GM19463 (cell line): ENCODE results near the gene EVA1A.
"Not testable (repeated sequence)": the region's sequence is repeated elsewhere in the genome, so short reads cannot be mapped to it uniquely, and the experiment has no call there.

Experiments
- ATAC-seq: cut with Tn5 transposase; IDR thresholded peaks from one replicate; pipeline ENCODE4 v1.9.1; 2021; ENCODE audit warnings: mild to moderate bottlenecking, moderate library complexity; ENCODE audit not compliant: unreplicated experiment

The EVA1A gene

DNA sequence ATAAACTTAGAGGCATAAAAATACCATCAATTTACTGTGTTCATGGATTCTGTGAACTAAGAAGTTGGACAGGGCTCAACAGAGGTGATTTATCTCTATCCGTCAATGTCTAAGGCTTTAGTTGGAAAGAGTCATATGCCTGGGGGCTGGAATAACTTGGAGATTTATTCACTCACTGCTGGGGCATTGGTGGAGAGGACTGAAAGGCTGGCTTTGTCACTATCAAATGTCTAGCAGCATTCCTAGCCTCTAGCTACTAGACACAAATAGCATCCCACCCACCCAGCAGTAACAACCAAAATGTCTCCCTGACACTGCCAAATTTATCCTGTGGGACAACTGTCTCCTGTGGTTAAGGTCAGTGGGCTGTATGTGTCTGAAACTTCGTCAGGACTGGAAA lies 71.0 kb downstream of the EVA1A start:
- no peak for ATAC-seq

DNA sequence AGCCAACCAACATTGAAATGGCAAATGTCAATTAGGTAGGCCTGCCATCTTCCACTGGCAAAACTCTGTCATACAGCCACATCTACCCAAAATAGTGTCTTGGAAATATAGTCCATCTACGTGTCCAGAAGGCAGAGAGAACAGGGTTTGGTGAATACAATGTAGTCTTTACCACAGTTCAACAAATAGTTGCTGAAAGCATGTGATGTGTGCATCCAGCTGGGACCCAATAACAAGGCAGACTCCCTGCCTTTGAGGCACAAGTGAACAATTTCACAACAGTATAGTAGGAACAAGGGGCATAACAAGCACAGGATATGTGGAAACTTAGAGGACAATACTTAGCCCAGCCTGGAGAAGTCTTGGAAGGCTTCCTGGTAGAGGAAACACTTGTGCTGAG lies 72.6 kb downstream of the EVA1A start:
- no peak for ATAC-seq

DNA sequence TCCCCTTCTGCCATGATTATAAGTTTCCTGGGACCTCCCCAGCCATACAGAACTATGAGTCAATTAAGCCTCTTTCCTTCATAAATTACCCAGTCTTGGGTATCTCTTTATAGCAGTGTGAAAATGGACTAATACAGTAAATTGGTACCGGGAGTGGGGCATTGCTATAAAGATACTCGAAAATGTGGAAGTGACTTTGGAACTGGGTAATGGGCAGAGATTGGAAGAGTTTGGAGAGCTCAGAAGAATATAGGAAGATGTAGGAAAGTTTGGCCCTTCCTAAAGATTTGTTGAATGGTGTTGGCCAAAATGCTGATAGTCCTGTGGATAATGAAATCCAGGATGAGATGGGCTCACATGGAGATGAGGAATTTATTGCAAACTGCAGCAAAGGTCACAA lies 74.0 kb downstream of the EVA1A start:
- ATAC-seq, result not testable (repeated sequence)

DNA sequence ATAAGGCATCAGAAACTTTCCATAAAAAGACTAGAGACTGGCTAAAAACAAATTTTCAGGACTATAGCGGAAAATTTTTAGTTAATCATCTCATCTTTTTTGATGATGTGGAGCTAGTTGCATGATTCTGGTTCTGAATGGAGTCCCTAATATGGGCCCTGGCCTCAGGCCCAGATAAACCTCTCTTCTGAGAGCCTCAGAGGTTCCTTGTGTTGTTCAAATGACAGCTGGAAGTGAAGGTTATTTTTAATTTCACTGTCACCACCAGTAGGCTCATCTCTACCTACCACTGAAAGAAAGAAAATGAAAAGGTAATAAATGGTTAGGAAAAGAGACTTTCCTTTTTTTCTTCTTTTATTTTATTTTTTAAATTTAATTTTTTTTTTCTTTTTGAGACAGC lies 75.9 kb downstream of the EVA1A start:
- ATAC-seq, result no peak

DNA sequence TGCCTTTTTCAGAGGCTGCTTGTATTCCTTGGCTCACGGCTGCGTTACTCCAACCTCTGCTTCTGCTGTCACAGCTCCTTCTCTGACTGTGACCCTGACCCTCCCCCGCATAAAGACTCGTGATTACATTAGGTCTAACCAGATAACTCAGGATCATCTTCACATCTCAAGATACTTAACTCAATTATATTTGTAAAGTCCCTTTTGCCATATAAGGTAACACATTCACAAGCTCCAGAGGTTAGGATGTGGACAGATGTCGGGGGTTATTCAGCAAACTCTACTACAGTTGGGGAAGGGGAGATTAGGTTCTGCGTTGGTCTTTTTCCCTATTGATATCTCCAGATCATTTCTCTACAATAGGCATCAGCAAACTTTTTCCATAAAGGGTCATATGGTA lies 76.9 kb downstream of the EVA1A start:
- no peak for ATAC-seq

DNA sequence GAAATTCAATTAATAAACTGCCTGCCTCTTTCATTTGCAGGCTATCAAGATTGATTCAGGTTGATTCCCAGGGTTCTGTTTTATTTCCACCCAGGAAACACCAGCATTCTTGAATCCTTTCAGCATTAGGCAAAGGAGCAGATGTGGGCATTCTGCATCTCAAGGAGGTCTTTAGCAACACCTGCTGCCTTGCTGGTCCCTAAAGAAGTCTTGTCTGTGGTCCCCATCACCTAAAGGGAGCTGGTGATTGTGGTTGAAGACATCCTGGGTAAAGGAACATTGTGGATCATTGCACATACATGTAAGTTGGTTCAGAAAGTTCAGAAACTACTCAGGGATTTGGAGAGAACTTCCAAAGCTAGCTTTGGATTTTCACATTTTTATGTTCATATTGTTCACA lies 78.3 kb downstream of the EVA1A start:
- ATAC-seq, result no peak

DNA sequence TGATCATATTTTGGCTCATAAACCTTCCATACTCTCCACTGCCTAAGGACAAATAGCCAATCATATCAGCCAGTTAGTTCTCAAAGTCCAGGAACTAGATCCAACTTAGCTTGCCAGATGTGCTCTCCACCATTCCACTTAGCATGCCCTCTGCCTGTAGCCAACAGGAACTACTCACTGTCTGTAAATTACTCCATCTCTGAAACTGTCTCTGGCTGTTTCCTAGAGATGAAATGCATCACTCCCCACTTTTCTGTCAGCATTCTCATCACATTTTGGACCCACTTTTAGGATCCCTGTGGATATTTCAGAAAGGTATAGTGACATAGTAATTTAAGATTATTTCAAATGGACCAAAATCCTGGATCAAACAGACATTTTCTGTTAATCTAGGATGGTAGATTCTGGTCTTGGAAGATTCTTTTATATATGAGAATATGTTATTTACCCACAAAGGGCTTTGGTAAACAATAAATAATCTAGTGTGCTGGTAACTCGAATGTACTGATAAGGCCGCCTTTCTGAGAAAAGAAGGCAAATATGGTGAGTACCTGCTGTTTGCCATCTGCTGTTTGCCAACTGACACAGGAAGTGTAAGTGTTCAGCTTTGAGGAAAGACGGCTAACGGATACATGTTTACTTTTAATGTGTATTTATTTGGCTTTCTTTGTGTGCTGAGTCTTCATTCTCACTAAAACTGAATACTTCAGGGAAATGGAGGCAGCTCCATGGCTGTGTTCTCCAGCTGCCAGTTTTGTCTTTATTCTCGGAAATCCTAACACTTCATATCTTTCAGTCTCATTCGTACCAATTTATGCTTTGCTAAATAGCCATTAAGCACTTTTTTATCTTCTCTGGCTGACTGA lies 79.5 kb downstream of the EVA1A start:
- ATAC-seq, result no peak

DNA sequence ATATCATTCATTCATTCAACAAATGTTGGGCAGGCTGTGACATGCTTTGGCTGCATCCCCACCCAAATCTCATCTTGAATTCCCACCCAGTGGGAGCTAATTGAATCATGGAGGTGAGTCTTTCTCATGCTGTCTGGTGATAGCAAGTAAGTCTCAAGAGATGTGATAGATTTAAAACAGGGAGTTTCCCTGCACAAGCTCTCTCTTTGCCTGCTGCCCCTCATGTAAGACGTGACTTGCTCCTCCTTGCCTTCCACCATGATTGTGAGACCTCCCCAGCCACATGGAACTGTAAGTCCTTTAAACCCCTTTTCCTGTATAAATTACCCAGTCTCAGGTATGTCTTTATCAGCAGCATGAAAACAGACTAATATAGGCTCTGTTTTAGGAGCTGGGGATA lies 83.0 kb downstream of the EVA1A start:
- not testable (repeated sequence) for ATAC-seq

DNA sequence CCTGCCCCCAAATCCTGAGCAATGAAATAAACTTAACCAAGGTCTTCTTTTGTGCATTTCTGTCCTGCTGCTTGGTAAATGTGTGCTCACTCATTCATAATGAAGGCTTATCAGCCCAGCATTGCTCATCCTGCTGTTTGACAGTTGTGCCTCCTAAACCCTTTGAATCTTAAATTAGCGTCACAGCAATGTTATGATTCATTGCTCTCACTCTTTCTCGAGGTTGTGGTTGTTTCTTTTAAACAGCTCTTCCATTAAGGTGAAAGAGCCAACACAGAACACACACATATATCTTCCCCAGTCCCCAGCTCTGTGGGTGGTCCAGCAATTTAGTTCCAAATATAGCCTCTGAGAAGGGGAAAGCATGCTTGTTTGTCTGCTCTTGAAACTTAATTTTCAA lies 84.0 kb downstream of the EVA1A start:
- ATAC-seq, result no peak

DNA sequence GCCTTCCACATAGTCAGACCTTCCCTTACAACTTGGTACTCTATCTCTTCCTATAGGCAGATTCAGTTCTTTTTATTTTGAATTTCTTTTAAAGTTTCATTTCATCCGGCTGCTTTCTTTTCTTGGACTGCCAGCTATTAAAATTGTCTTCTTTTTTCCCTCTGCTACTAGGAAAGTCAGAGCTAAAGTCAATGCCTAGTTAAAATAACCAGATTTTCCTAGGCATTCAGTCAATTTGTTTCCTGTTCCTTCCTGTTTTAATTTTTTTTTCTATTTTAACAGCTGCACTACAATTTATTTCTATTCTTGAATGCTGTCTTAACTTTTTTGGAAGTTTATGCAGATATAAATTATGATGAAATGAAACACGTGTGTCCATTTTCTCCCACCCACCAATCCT lies 84.8 kb downstream of the EVA1A start:
- no peak for ATAC-seq

DNA sequence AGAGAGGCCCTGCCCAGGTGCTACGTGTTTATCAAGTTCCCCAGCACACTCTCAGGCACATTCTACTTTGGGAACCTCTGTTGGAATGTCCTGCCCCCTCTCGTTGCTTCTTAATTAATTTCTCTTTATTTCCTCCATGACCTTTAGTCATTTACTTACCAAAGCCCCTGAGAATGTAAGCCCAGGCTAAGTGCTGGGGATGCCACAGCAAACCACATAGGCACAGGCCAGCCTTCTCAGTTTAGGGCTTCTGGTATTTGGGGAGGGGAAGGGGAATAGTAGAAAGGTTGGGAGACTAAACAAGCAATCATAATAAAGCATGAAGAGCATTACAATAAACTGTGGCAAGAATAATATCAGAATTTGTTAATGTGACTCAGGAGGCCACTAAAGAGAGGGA lies 85.7 kb downstream of the EVA1A start:
- no peak for ATAC-seq

DNA sequence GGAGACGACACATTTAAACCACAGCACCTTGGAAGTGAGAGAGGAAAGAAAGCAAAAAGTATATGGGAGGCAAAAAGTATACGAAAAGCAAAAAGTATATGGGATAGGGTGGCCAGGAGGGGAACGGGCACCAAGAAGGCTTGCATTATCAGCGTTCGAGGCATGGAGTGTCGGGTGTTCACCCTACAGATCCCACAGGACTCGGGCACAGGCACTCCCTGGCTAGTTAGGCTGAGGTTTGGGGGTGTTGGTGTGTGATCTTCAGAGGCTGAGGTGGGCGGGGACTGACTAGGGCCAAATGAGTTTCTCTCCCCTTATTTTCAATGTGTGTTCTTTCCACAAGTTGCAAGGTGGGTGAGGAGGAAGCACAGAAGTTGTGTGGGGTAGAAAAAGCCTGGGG lies 86.6 kb downstream of the EVA1A start:
- ATAC-seq, result no peak

DNA sequence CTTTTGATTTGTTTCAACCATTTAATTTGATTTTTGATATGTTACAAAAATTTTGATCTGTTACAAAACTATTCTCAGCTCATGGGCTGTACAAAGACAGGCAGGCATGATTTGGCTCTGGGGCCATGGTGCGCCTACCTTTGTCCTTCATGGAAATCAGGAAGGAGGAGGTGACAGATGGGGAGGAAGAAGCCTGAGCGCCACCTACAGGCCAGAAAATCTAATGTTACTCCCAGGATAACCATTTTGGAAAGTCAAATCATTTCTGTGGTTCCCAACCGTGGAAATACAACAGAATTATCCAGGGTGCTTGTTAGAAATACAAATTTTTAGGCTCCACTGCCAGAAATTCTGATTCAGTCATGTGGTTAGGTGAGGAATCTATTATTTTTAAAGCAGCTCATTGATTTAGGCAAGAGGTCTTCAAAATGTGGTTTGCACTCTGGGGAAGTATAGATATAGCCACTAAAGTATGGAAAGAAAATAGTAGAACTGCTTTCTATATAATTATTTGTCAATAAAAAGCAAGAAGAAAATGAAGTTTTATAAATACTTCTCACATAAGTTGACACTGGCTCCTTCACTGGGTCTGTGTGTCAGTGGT lies 93.9 kb downstream of the EVA1A start:
- no peak for ATAC-seq

DNA sequence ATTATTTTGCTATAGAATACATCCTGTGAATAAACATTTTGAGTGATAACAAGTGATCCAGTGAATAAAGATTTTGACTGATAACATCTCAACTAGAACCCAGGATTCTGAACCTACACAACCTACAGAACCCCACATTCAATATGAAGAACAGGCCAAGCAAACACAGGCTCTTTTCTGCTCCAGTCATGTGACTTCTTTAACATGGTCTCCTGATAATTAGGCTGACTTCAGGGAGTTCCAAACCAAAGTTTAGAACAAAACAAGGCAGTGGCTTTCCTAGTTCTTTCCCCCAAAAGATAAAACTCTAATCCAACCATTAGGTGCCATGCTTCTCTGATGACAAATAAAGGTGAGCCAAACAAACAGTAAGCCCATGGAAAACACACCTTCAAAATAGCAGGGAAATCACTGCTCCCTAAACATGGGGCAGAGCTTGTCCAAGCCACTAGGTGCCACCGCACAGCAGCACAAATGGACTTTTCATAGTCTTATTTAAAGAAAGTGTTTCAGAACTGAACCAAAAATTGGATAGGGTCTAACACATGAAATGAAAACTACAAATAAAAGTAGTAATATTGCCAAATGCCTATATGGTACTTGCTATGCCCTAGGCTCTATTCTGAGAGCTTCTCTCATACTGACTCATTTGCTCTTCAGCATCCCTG lies 95.3 kb downstream of the EVA1A start:
- no peak for ATAC-seq

DNA sequence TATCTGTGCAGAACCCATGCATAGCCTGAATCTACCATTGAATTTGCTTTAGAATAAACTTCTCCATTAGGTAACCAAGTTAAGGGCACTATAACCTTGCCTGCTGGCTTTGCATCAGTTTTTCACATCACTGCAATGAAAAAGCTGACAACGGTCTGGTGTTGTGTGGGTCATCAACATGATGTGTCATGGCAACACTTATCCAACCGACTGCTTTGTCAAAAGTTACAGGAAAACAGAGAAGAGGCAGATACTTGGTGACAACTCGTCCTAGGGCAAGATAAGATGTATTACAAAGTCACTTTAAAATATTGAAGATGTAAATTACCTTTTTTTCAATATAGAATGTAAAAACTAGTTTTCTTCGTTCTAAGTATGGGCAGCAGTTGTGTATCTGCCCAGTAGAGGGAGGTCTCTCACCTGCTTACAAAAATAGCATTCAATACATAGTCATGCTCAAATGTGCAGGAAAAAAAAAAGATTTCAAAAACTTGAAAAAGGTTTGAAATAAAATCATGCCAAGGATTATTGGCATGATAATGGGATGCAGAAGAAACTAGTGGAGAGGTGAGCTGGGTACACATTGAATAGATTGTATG lies 96.3 kb downstream of the EVA1A start:
- no peak for ATAC-seq

DNA sequence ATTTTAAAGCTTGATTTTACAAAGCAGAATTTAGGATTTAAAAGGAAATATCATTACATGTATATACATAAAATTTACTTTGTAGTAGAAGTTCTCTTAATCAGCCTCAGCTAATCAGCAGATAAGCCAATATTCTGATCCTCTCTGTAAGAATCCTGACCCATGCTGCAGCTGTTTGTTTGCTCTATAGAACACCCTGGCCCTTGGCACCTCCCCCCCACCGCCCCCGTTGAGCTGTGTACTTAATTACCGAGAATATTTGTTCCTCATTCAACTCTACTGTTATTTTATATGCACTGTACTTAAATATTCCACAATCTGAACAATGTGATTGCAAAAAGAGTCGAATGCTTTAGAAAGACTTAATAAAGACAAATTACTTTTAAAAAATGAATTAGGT lies 98.0 kb downstream of the EVA1A start:
- no peak for ATAC-seq

DNA sequence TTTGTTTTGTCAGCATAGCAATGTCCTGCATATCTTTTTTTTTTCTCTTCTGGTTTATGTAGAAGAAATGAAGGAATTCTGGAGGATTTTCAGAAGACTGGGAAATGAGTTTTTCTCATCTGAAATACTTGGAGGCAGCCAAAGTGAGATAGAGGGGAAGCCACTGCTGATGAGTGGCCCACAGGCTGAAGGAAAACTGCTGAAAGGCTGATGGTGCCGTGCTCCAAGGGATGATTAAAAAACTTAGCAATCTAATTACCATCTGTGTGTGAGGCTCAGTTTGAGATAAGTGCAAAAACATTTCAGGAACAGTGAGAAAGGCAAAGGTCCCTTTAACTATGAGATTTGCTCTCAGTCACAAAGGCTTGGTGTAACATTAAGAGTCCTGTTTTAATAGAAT lies 98.5 kb downstream of the EVA1A start:
- ATAC-seq, result no peak

DNA sequence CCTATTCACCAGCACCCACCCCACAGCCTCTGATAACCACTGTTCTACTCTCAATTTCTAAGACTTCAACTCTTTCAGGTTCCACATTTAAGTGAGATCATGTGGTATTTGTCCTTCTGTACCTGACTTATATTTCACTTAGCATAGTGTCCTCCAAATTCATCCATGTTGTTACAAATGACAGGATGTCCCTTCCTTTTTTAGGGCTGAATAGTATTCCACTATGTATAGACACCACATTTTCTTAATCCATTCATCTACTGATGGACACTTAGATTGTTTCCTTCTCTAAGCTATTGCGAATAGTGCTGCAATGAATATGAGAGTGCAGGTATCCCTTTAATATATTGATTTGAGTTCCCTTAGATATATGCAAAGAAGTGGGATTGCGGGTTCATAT lies 100.1 kb downstream of the EVA1A start:
- ATAC-seq, result no peak

DNA sequence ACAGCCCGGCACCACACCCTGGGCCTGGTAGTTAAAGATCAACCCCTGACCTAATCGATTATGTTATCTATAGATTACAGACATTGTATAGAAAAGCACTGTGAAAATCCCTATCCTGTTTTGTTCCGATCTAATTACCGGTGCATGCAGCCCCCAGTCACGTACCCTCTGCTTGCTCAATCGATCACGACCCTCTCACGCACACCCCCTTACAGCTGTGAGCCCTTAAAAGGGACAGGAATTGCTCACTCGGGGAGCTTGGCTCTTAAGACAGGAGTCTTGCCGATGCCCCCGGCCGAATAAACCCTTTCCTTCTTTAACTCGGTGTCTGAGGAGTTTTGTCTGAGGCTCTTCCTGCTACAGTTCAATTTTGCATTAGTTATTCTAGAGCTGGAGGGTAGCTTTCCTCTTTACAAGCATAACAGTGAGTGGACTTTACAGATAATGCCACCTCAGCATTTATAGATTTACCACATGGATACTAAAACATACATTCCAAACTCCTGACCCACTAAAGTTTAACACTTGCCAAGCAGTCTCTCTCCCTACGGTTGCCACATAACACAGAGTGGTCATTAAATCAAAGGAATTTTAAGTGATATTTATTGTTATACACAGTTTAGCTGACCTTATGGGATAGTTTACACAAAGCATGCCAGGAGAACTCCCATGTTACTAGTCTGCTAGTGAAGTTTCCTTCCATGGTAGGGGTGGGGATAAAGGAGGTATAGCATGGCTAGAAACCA lies 101.0 kb downstream of the EVA1A start:
- ATAC-seq, result no peak

DNA sequence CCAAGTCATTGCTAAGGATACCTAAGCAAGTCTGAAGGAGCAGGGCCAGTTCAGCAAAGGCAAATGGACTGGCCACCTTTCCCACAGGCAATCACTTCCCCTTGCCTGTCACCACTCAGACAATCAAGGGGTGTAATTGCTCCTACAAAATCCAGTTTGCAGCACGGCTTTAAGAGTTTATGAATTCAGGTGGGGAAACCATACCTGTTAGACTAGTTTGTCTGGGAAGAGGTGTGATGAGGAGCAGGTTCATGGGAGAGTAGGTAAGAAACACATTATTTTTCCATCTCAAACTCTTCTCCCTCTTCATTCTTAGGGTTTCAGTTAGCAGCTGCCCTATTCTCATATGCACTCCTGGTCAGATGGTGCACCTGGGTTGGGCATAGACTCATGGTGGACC lies 102.5 kb downstream of the EVA1A start:
- no peak for ATAC-seq

DNA sequence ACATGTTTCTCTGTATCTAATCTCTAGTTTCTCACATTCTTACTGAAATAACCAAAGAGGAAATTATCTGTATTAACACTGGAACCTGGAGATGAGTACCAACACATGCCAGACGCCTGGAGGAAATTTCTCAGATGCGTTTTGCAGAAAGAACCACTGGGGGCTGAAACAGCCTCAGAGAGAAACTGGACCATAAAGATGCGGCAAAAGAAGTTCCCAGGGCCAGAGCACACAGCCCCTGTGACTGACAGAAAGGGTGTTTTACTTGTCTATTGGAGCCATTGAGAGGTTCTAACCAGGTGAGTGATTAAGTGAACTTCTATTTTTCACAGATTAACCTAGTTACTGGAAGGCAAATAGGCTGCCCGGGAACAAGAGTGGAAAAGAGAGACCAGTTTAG lies 103.9 kb downstream of the EVA1A start:
- ATAC-seq, result no peak
